Kidney tubule cell (primary cell): Measurements from ENCODE around the gene CCNY.
"Not testable (repeated sequence)": the region's sequence is repeated elsewhere in the genome, so short reads cannot be mapped to it uniquely, and the experiment has no call there.

Experiments used
- DNase-seq: peaks from one replicate; pipeline ENCODE4 v3.0.0-alpha.2; 2018; ENCODE audit warnings: low spot score

The CCNY gene

GRCh38 chr10:35517431-35518181 is 181.3 kb downstream of the CCNY start:
- peak; percentile 51 for DNase-seq

- not testable (repeated sequence) for DNase-seq
These were observed 181.9 kb downstream of the CCNY start for GRCh38 chr10:35518187-35518586.

- DNase-seq: no peak
These were observed 184.7 kb downstream of the CCNY start for GRCh38 chr10:35520996-35521395.

- no peak for DNase-seq
These were observed 187.4 kb downstream of the CCNY start for GRCh38 chr10:35523670-35524225.

GRCh38 chr10:35526746-35527145 is 190.4 kb downstream of the CCNY start:
- no peak for DNase-seq

GRCh38 chr10:35532141-35532540 is 195.8 kb downstream of the CCNY start:
- DNase-seq: no peak

GRCh38 chr10:35533565-35533964 is 197.3 kb downstream of the CCNY start:
- DNase-seq: no peak

- no peak for DNase-seq
These were observed 198.8 kb downstream of the CCNY start for GRCh38 chr10:35535136-35535535.

GRCh38 chr10:35536789-35537188 is 200.5 kb downstream of the CCNY start:
- DNase-seq: no peak

GRCh38 chr10:35537925-35538324 is 201.6 kb downstream of the CCNY start:
- not testable (repeated sequence) for DNase-seq

GRCh38 chr10:35540296-35541164 is 204.2 kb downstream of the CCNY start:
- DNase-seq: no peak

GRCh38 chr10:35541720-35542119 is 205.4 kb downstream of the CCNY start:
- no peak for DNase-seq

- DNase-seq: no peak
These were observed 206.0 kb downstream of the CCNY start for GRCh38 chr10:35542303-35542702.

- DNase-seq: no peak
These were observed 208.9 kb downstream of the CCNY start for GRCh38 chr10:35545079-35545657.

GRCh38 chr10:35545878-35546590 is 209.7 kb downstream of the CCNY start:
- peak; percentile 91 for DNase-seq

- peak; percentile 75 for DNase-seq
These were observed 210.5 kb downstream of the CCNY start for GRCh38 chr10:35546824-35547225.

- peak; percentile 45 for DNase-seq
These were observed 216.5 kb downstream of the CCNY start for GRCh38 chr10:35552650-35553342.

- DNase-seq: no peak
These were observed 217.7 kb downstream of the CCNY start for GRCh38 chr10:35554036-35554435.

- DNase-seq: no peak
These were observed 218.2 kb downstream of the CCNY start for GRCh38 chr10:35554461-35555056.

GRCh38 chr10:35555962-35556930 is 219.9 kb downstream of the CCNY start:
- peak; percentile 49 for DNase-seq
